ENCODE data around the gene ASCL5.

DNA sequence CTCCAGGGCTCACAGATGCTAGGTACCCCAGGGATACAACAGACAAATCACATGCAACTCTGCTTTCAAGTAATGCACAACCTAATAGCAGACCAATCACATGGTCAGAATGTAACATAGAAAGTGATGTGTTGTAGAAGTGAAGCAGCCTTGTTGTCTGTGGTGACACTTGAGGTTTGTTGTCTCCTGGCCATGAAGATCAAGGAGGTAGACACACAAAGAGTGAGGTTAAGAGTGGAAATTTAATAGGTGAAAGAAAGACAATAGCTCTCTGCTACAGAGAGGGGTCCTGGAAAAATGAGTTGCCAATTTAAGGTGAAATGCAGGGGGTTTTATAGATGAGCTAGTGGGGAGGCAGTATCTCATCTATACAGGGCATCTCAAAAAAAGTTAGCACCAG is 29.8 kb upstream of the ASCL5 start:
- TF ChIP-seq, protein P1, sequence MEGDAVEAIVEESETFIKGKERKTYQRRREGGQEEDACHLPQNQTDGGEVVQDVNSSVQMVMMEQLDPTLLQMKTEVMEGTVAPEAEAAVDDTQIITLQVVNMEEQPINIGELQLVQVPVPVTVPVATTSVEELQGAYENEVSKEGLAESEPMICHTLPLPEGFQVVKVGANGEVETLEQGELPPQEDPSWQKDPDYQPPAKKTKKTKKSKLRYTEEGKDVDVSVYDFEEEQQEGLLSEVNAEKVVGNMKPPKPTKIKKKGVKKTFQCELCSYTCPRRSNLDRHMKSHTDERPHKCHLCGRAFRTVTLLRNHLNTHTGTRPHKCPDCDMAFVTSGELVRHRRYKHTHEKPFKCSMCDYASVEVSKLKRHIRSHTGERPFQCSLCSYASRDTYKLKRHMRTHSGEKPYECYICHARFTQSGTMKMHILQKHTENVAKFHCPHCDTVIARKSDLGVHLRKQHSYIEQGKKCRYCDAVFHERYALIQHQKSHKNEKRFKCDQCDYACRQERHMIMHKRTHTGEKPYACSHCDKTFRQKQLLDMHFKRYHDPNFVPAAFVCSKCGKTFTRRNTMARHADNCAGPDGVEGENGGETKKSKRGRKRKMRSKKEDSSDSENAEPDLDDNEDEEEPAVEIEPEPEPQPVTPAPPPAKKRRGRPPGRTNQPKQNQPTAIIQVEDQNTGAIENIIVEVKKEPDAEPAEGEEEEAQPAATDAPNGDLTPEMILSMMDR (IDR thresholded peaks at IDR 0.05) = no peak
- TF ChIP-seq POLR2A (IDR thresholded peaks at IDR 0.05) = no peak
